Activated T-cell treated with anti-CD3 and anti-CD28 coated beads, Interleukin-2, amount 50 U/mL, for 72 hours (primary cell): ENCODE results near the gene PBX1. TPM values are rescaled to one million over a fixed set of nuclear protein-coding genes. Genes with fewer than 3 reads are reported as not detected.

Experiments used
- ATAC-seq, 2 donors: fragments of 150-1000 bp; cut with Tn5 transposase; replicated peaks in 1 of 2; 2 replicates each; pipeline ENCODE4 v1.10.0; 2021; ENCODE audit warnings: moderate library complexity in 2 of 2, mild to moderate bottlenecking in 1 of 2
- DNase-seq, 2 donors: peaks; one replicate each; pipeline ENCODE4 v3.0.0; 2021 to 2022; ENCODE audit warnings: mixed read lengths in 1 of 2
- H3K27ac Mint-ChIP-seq: one replicate; pipeline ENCODE4 v1.8.0; 2022; ENCODE audit warnings: mild to moderate bottlenecking, moderate library complexity, mixed read lengths
- H3K27me3 Mint-ChIP-seq: one replicate; pipeline ENCODE4 v1.8.0; 2022; ENCODE audit warnings: low read depth, mixed read lengths
- H3K36me3 Mint-ChIP-seq, 2 donors: one replicate each; pipeline ENCODE4 v1.8.0; 2022; ENCODE audit warnings: mixed read lengths in 2 of 2, mild to moderate bottlenecking in 1 of 2; ENCODE audit not compliant: insufficient read depth in 2 of 2
- H3K4me1 Mint-ChIP-seq: one replicate; pipeline ENCODE4 v1.8.0; 2022; ENCODE audit warnings: low read depth, mixed read lengths
- H3K4me3 Mint-ChIP-seq, 2 donors: one replicate each; pipeline ENCODE4 v1.8.0; 2022; ENCODE audit warnings: mild to moderate bottlenecking in 2 of 2, mixed read lengths in 2 of 2, moderate library complexity in 2 of 2
- H3K9me3 Mint-ChIP-seq, 2 donors: one replicate each; pipeline ENCODE4 v1.8.0; 2022; ENCODE audit warnings: mixed read lengths in 2 of 2
- total RNA-seq, 2 donors: library from RNA; stranded (reverse); gene quantifications; one replicate each; pipeline ENCODE4 v1.2.3, GENCODE V29; 2022

The PBX1 gene
- total RNA-seq, 2 donors from 2014 or later: 0.62 to 0.74 TPM

- no peak overlapping the region for H3K4me3 Mint-ChIP-seq
- H3K27me3 Mint-ChIP-seq: no peaks in the 10 kb centered on the region
- no peaks in the 10 kb centered on the region for H3K4me1 Mint-ChIP-seq
- no peaks in the 10 kb centered on the region for H3K36me3 Mint-ChIP-seq
- H3K27ac Mint-ChIP-seq: no peak overlapping the region
- no peak for DNase-seq
- no peaks in the 10 kb centered on the region for H3K9me3 Mint-ChIP-seq
- no peak for ATAC-seq
Measured at GRCh38 chr1:164702664-164703063, 143.7 kb downstream of the PBX1 start.

GRCh38 chr1:164703463-164703862, 144.5 kb downstream of the PBX1 start:
- Mint-ChIP-seq H3K4me3 (no peak overlapping the region), H3K27ac (no peak overlapping the region), H3K36me3 (no peaks in the 10 kb centered on the region), H3K4me1 (no peaks in the 10 kb centered on the region), H3K9me3 (no peaks in the 10 kb centered on the region), H3K27me3 (no peaks in the 10 kb centered on the region)
- ATAC-seq: no peak
- DNase-seq: no peak

GRCh38 chr1:164703960-164704411, 145.0 kb downstream of the PBX1 start:
- Mint-ChIP-seq H3K27ac (no peak overlapping the region), H3K36me3 (no peaks in the 10 kb centered on the region), H3K27me3 (no peaks in the 10 kb centered on the region), H3K4me3 (no peak overlapping the region), H3K9me3 (no peaks in the 10 kb centered on the region), H3K4me1 (no peaks in the 10 kb centered on the region)
- ATAC-seq: no peak
- DNase-seq: no peak

GRCh38 chr1:164704954-164705353, 146.0 kb downstream of the PBX1 start:
- DNase-seq (no peak), ATAC-seq (no peak)
- H3K4me3 Mint-ChIP-seq: no peak overlapping the region
- no peak overlapping the region for H3K27ac Mint-ChIP-seq
- no peaks in the 10 kb centered on the region for H3K36me3 Mint-ChIP-seq
- H3K9me3 Mint-ChIP-seq: no peaks in the 10 kb centered on the region
- H3K27me3 Mint-ChIP-seq: no peaks in the 10 kb centered on the region
- no peaks in the 10 kb centered on the region for H3K4me1 Mint-ChIP-seq

GRCh38 chr1:164706606-164706987, 147.6 kb downstream of the PBX1 start:
- no peak for DNase-seq
- H3K27ac Mint-ChIP-seq: no peak overlapping the region
- no peaks in the 10 kb centered on the region for H3K9me3 Mint-ChIP-seq
- no peaks in the 10 kb centered on the region for H3K4me1 Mint-ChIP-seq
- H3K36me3 Mint-ChIP-seq: no peaks in the 10 kb centered on the region
- no peaks in the 10 kb centered on the region for H3K27me3 Mint-ChIP-seq
- ATAC-seq: no peak
- H3K4me3 Mint-ChIP-seq: no peak overlapping the region

GRCh38 chr1:164707868-164708331, 148.9 kb downstream of the PBX1 start:
- Mint-ChIP-seq H3K4me1 (no peaks in the 10 kb centered on the region), H3K36me3 (no peaks in the 10 kb centered on the region), H3K27me3 (no peaks in the 10 kb centered on the region), H3K9me3 (no peaks in the 10 kb centered on the region), H3K27ac (no peak overlapping the region), H3K4me3 (no peak overlapping the region)
- DNase-seq (no peak), ATAC-seq (no peak)

GRCh38 chr1:164708596-164708995, 149.6 kb downstream of the PBX1 start:
- no peak for ATAC-seq
- no peaks in the 10 kb centered on the region for H3K4me1 Mint-ChIP-seq
- no peak overlapping the region for H3K27ac Mint-ChIP-seq
- no peaks in the 10 kb centered on the region for H3K27me3 Mint-ChIP-seq
- H3K36me3 Mint-ChIP-seq: no peaks in the 10 kb centered on the region
- DNase-seq: no peak
- no peaks in the 10 kb centered on the region for H3K9me3 Mint-ChIP-seq
- H3K4me3 Mint-ChIP-seq: no peak overlapping the region

- DNase-seq: no peak
- H3K36me3 Mint-ChIP-seq: no peaks in the 10 kb centered on the region
- H3K4me1 Mint-ChIP-seq: no peaks in the 10 kb centered on the region
Measured at GRCh38 chr1:164709126-164709525, 150.1 kb downstream of the PBX1 start.

GRCh38 chr1:164709541-164710278, 150.7 kb downstream of the PBX1 start:
- ATAC-seq (peak; percentile 44 to 81), DNase-seq (no peak)

More at GRCh38 chr1:164709126-164709525, 150.1 kb downstream of the PBX1 start:
- no peak overlapping the region for H3K27ac Mint-ChIP-seq
- no peaks in the 10 kb centered on the region for H3K9me3 Mint-ChIP-seq
- H3K4me3 Mint-ChIP-seq: no peak overlapping the region
- no peaks in the 10 kb centered on the region for H3K27me3 Mint-ChIP-seq
- no peak for ATAC-seq

GRCh38 chr1:164712131-164713036, 153.4 kb downstream of the PBX1 start:
- no peaks in the 10 kb centered on the region for H3K36me3 Mint-ChIP-seq
- no peak overlapping the region for H3K4me3 Mint-ChIP-seq
- H3K9me3 Mint-ChIP-seq: peaks cover 0 to 5% of the 10 kb centered on the region in 2 donors
- no peaks in the 10 kb centered on the region for H3K27me3 Mint-ChIP-seq
- DNase-seq (no peak), ATAC-seq (no peak)
- H3K27ac Mint-ChIP-seq: no peak overlapping the region
- no peaks in the 10 kb centered on the region for H3K4me1 Mint-ChIP-seq

More at GRCh38 chr1:164709541-164710278, 150.7 kb downstream of the PBX1 start:
- Mint-ChIP-seq H3K27ac (no peak overlapping the region), H3K9me3 (no peaks in the 10 kb centered on the region), H3K4me3 (no peak overlapping the region), H3K27me3 (no peaks in the 10 kb centered on the region), H3K36me3 (no peaks in the 10 kb centered on the region), H3K4me1 (no peaks in the 10 kb centered on the region)

GRCh38 chr1:164713456-164714207, 154.6 kb downstream of the PBX1 start:
- Mint-ChIP-seq H3K9me3 (peaks cover 0 to 5% of the 10 kb centered on the region in 2 donors), H3K36me3 (no peaks in the 10 kb centered on the region), H3K27me3 (no peaks in the 10 kb centered on the region), H3K4me1 (no peaks in the 10 kb centered on the region), H3K4me3 (no peak overlapping the region), H3K27ac (no peak overlapping the region)
- DNase-seq: no peak
- ATAC-seq: no peak

- peak in 1 of 2 donors; percentile 4 for DNase-seq
- Mint-ChIP-seq H3K36me3 (no peaks in the 10 kb centered on the region), H3K9me3 (peaks cover 0 to 5% of the 10 kb centered on the region in 2 donors), H3K4me3 (no peak overlapping the region), H3K27me3 (no peaks in the 10 kb centered on the region), H3K27ac (no peak overlapping the region), H3K4me1 (no peaks in the 10 kb centered on the region)
- peak; percentile 68 to 77 for ATAC-seq
Measured at GRCh38 chr1:164716992-164717703, 158.2 kb downstream of the PBX1 start.
